ENCODE results near the gene HUS1.
"Not testable (repeated sequence)": the region's sequence is repeated elsewhere in the genome, so short reads cannot be mapped to it uniquely, and the experiment has no call there.

Gene HUS1

DNA sequence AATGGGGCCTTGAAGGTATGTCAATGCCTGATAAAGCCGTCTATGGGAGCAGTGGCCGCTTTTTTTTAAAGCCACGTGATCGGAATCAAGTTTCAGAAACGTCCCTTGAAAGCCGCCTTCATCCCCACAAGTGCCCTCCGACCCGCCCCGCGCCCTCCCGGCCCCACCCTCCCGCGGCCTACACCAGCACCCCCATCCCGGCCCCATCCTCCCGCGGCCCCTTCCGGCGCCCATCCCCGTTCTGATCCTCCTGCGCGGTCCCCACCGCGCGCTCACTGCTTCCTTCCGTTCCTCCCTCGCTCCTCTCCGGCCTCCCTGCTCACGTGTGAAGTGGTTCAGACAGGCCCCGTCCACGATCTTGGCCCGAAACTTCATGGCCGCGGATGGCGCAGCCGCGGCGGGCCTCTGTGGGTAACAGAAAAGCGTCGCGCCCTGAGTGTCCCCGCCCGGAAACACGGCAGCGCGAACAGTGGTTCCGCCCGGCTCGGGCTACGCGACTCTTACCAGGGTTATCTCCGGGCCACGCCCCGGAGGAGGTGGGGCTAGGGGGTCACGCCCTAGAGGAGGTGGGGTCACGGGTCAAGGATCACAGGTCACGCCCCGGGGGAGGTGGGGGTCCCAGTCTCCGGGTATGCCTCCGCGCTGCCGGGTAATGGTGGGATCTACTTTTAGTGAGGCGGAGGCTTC, at the start of gene HUS1:
TSS of gene HUS1 (minus strand) at position 471 of the 687 bp plus-strand sequence. CDS start at position 375, 96 bp downstream.
- DNase-seq, result peak; percentile 81

DNA sequence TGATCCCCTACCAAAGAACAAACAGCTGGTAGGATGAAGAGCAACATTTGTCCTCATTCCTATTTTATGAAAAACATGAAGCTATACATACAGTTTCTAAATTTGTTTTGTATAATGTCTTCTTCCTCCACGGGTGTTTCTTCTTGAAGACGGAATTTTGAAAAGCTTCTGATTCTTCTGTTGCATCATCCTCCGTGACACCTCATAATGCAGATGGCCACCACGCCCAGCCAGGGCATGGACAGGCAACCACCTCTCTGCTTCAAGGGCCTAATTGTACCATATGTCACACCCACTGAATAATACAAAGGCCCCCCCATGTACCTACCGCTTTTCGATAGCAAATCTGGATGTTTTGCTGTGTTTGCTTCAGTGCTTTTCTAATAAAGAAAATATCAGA, 49.5 kb upstream of the HUS1 start, which contains the start of gene SUN3:
TSS of gene SUN3 (minus strand) at position 170 of the 400 bp plus-strand sequence. CDS start at position 1, 169 bp downstream.
- no peak for DNase-seq

DNA sequence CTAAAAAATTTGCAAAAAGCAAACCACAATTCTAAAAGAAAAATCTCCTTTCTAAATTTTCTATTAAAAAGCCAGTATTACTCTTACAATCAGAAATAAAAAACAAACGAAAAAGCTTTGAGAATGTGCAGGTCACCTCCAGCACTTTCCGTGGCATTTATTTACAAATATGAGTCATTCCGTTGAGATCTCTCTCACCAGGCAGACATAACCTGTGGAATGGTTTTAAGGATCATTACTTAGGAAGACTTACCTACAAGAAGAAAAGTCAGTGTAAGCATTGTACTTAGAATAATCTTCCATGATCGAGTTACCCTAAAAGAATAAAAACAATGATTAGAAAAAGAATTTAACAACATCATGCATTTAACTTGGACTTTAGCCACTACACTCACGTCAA, 46.2 kb upstream of the HUS1 start:
- no peak for DNase-seq

DNA sequence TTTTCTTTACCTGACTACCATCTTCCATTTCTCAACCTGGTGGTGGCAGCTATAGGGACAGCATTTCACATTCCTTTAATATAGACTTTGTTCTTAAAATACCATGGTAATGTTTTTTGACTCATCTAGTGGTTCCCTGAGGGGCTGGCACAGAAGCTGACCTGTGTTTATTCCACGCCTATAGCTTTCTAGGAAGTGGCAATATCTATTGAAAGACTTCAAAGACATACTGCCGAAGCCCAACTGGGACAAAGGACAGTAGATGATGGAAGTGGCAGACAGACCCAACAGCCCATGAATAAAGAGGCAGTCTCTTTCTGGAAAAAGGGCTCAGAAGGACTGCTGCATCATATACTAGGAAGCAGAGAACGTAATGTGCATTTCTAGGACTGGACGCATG, 38.3 kb upstream of the HUS1 start:
- no peak for DNase-seq

DNA sequence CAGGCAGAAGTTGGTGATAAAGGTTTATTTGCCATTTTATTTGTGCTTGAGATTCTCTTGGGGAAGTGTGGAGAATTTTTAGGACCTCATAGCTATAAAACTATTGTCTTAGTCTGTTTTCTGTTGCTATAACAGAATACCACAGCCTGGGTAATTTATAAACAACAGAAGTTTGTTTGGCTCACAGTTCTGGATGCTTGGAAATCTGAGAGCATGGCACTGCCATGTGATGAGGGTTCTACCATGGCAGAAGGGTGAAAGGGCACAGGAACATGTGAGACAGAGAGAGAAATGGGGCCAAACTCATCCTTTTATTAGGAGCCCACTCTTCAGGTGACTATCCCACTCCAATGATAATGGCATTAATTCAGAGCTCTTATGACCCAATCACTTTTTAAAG, 37.2 kb upstream of the HUS1 start:
- no peak for DNase-seq

DNA sequence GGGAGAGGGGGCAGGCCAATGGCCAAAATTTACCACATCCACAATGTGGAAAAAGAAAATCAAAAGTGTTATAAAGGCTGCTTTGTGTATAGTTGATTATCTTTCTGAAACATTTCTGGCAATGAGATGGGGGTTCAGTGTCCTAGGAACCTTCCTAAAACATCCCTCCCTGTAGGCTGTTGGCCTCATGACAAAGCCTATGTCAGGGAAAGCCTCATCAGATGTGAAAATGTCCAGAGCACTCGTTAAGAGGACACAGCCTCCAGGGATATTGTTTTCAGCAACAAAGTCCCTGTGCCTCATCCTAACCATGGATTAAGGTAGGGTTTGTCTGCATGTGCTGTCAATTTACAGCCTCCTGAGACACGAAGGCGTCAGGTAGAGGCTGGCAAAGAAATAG, 32.5 kb upstream of the HUS1 start:
- no peak for DNase-seq

DNA sequence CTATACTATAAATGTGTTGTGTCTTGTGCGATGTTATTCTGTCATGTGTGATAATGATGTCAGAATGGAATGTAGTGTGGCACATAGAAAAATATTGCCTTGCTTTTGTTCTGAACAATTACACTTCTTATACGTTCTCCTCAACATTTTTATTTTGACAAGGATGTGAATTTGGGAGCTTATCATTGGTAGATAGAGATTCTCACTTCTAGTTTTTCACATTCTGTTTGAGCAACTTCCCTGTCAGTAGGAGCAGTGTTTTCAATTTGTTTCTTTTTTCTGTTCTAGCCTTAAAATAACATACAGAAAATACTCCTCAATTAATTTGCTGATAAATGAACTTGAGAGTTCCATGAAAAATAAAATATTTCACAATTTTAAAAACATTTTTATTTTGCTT, 31.9 kb upstream of the HUS1 start:
- no peak for DNase-seq

DNA sequence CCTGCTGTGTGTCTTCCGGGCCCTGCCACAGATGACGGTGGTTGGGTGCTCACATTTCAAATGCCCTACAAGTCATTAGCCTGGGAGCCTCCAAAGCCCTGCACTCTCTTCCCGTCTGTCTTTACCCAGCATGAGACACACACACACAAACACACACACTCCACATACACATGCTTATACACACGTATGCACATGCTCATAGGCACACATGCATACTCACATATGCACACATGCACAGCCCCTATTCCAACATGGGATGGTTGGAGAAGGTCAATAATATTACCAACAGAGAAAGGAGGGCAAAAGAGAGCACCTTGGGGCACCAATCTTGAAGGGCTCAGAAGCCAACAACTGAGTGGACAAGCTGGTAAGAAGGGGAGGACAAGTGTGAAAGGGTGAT, 30.5 kb upstream of the HUS1 start:
- no peak for DNase-seq

DNA sequence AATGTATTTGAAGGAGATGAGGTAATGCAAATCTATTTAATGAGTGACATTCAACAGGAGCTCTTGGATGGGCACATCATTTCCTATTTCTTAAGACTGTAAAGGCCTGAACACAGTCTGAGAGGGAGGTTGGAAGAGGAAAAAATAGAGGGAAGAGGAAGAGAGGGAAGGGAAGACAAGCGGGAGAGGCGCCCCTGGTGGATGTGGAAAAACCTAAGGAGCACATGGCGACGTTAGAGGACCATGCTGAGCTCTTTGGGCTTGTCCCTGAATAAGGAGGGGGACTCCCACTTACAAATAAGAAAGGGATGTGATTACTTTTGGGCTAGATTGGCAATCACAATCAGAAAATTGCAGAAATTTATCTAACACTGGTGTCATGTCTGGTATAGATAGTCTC, 29.8 kb upstream of the HUS1 start:
- no peak for DNase-seq

DNA sequence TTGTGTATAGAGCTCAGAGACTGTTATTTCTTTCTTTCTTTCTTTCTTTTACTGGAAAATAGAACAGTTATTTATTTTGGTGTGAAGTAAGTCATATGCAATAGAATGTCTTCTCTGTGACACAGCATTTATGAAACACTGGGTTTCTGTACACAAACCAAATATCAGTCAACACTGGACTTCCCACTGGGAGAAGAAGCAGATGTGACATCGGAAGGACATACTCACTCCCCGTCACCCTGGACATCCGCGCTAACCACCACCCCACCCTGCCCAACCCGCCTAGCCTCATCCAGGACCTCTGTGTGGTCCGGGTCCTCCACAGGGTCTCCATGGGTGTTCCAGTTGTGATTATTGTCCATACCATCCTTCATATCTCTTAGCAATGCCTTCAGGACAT, 27.5 kb upstream of the HUS1 start:
- no peak for DNase-seq

DNA sequence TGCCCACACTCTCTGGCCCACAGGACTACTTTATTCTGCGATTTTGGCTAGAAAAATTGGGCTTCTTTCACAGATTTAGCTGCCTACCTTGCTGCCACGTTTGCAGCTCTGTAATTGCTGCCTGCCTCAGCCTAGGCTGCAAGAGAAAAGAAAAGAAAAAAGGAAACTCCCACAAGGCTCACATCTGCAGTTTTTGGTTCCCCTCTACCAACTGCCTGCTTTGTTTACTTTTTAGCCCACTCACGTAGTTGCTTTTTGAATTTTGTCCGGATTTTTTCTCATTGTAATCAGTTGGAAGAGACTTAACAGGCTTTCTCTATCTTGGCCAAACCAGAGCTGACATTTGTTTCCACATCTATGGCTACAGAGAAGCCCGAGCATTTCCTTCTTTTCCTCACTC, 25.2 kb upstream of the HUS1 start:
- no peak for DNase-seq

DNA sequence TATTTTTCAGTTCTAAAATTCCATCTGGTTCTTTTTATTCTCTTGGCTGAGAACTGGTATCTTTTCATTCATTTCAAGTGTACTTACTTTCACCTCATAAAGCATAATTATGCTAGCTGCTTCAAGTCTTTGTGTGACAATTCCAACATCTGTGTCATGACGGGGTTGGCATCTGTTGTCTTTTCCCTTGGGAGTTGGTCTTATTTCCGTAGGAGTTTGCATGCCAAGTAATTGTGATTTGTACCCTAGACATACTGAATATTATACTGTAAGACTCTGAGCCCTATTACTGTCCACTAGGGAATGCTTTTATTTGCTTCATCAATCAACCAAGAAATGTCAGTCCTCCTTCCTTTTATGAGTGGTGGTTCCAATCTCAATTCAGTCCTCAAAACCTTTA, 24.6 kb upstream of the HUS1 start:
- peak; percentile 24 for DNase-seq

DNA sequence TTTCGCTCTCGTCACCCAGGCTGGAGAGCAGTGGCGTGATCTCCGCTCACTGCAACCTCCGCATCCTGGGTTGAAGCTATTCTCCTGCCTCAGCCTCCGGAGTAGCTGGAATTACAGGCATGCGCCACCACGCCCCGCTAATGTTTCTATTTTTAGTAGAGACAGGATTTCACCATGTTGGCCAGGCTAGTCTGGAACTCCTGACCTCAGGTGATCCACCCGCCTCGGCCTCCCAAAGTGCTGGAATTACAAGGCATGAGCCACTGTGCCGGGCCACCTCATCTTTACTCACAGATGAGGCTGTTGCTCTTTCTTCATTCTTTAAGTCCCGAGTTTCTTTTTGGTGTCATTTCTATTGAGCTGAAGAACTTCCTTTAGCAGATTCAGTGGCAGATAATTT, 20.7 kb upstream of the HUS1 start:
- not testable (repeated sequence) for DNase-seq

DNA sequence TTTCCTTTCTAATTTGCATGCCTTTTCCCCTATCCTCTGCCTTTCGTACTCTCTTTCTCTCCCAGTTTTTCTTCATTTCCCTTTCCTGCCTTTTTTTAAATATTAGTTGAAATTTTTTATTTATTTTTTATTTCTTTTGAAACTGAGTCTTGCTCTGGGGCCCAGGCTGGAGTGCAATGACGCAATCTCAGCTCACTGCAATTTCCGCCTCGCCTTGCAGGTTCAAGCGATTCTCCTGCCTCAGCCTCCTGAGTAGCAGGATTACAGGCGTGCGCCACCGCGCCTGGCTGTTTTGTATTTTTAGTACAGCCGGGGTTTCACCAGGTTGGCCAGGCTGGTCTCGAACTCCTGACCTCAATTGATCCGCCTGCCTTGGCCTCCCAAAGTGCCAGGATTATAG, 20.0 kb upstream of the HUS1 start:
- no peak for DNase-seq

DNA sequence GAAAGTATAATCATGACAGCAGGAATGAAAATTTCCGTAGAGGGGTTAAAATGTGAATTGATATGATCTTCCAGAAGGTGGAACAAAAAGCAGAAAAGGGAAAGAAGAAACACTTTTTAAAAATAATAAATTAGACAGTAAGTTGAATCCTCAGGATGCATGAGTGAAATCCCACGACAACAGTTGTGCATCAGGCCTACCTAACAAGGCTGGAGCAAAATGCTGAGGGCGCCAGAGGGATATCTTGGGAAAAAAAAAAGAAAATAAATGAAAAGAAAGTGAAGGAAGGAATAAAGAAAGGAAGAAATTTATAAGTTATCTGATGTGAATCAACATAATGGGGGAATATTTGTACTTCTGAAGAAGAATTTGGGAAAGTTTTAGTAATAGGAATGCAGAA, 13.0 kb upstream of the HUS1 start:
- no peak for DNase-seq

DNA sequence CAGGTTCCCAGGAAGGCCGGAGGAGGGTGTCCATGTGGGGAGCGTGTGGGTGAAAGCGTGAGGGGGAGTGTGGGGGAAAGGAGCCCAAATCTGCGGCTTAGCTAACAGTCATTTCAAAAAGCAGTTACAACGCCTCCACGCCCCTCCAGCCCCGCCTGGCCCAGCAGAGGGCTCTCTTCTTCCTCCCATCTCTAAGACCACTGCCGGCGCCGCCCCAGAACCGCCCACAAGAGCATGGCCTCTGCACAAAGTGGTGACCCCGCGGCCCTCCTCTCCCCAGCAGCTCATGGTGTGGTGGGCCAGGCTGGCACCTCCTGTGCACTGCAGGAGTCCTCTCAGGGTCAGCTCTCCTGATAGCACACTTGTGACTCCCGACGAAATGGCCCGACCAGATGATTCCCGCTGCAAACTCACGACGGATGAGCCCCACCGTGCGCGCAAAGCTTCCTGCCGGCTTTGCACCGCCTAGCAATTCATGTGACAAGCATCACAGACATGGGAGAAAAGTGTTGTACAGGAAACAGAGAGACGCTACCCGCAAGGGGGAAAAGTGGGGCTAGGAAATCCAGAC, 12.4 kb upstream of the HUS1 start:
- no peak for DNase-seq

DNA sequence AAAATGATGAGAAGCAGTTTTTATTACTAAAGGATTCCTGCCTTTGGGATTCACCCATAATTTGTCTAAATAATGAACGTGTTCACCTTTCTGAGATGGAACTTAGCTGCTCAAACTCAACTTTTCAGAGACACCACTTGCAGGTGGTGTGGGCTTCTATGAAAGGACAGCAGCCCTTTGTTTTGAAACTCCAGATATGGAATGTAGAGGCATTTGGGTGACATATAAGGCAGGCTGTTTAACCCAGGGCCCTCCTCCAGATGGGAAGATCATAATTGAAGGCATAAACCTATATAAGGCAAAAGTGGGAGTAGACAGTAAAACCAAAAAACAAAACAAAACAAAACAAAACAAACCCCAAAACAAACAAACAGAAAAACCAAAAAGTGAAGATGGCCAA, 11.9 kb upstream of the HUS1 start:
- DNase-seq, result no peak

DNA sequence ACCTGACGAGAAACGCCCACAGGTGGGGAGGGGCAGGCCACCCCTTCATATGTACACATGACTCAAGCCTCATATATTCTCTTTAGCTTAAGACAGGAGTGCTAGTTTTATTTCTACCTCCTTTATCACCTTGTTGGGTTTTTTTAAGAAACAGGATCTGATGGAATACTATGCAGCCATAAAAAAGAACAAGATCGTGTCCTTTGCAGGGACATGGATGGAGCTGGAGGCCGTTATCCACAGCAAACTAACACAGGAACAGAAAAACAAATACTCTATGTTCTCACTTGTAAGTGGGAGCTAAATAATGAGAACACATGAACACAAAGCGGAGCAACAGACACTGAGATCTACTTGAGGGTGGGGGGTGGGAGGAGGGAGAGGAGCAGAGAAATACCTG, 11.2 kb upstream of the HUS1 start:
- no peak for DNase-seq

DNA sequence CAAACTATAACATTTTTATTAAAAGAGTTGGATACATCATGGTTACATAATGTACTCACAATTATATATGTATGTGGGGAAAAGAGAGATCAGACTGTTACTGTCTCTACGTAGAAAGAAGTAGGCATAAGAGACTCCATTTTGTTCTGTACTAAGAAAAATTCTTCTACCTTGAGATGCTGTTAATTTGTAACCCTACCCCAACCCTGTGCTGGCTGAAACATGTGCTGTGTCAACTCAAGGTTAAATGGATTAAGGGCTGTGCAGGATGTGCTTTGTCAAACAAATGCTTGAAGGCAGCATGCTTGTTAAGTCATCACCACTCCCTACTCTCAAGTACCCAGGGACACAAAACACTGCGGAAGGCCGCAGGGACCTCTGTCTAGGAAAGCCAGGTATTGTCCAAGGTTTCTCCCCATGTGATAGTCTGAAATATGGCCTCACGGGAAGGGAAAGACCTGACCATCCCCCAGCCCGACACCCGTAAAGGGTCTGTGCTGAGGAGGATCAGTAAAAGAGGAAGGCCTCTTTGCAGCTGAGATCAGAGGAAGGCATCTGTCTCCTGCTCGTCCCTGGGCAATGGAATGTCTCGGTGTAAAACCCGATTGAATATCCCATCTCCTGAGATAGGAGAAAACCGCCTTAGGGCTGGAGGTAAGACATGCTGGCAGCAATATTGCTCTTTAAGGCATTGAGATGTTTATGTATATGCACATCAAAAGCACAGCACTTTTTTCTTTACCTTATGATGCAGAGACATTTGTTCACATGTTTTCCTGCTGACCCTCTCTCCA, 10.4 kb upstream of the HUS1 start:
- DNase-seq, result not testable (repeated sequence)

DNA sequence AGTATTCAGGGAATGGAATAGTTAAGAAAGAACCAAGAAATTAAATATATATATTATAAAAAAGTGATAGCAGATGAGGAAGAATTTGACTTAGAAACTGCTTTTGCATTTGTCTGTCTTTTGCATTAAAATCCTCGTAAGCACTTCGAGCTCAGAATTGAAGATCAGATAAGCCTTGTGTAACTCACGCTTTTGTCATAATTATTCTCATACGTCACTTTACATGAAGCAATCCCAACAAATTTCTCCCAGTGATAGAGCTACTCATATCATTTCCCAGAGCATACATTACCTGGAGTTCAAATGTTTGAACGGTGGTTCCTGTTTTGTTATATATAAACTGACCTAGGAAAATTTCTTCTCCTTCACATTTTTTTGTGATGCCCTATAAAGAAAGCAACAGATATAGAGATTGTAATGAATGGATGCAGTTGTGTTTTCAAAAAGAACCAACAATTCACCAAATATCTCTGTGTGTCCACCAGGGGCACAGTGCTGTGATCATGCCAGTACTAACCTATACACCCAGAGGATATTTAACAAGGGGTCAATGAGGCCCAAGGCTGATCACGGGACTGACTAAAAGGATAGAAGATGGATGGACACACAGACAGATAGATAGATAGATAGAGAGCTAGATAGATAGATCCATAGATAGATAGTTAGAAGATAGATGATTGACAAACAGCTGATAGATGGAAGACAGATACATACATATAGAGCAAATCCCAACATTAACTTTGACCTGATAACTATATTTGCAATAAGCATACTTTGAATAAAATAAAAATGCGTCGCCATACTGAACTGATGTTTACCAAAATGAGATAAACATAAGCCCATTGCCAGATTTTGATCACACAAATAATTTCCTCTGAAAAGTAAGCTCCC, 9.3 kb upstream of the HUS1 start:
- DNase-seq, result no peak

DNA sequence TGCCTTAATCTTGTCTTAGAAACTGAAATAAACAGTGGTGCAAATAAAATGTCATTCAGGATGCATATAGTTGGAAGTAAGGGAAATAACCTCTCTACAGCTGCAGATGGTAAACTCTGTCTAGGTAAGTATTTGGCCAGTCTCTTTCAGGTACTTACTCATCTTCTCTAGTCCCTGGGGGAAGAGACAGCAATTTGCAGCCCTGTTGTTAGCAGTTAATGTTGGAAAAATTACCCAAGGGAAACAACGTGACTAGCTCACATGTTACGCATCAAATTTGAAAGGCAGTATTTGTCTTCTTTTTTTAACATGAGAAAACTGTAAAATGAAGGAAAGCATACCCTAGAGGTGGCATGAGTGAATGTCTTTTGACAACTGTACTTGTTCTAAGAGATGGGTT, 3.2 kb upstream of the HUS1 start:
- DNase-seq, result peak; percentile 34

DNA sequence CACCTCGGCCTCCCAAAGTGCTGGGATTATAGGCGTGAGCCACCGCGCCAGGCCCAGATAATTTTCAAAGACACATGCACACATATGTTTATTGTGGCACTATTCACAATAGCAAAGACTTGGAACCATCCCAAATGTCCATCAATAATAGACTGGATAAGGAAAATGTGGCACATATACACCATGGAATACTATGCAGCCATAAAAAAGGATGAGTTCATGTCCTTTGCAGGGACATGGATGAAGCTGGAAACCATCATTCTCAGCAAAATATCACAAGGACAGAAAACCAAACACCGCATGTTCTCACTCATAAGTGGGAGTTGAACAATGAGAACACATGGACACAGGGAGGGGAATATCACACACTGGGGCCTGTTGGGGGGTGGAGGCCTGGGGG, 1.2 kb upstream of the HUS1 start:
- DNase-seq, result not testable (repeated sequence)

DNA sequence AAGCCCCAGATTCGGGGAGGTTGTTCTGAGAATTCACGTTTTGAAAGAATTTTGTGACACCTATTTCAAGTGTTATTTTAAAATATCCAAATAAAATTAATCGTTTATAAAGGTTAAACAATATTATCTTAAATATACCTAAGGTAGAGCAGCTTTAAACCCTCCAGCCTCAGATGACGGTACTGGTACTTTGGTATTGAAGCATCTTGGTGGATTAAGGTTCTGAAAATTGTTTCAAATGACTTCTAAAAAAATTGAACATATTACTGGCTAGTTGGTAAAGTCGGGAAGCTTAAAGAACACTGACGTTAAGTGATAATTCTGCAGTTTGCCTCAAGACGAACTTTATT, 392 bp upstream of the HUS1 start:
- no peak for DNase-seq

All from NCI-H1436 (cell line).